ENCODE results near the gene ITGA2B. TPM values are rescaled to one million over a fixed set of nuclear protein-coding genes. Genes with fewer than 3 reads are reported as not detected.

ITGA2B gene
- total RNA-seq, 4 donors from 2014 or later, result 0.31 to 1.2 (median 0.45) TPM; not detected in 1

DNA sequence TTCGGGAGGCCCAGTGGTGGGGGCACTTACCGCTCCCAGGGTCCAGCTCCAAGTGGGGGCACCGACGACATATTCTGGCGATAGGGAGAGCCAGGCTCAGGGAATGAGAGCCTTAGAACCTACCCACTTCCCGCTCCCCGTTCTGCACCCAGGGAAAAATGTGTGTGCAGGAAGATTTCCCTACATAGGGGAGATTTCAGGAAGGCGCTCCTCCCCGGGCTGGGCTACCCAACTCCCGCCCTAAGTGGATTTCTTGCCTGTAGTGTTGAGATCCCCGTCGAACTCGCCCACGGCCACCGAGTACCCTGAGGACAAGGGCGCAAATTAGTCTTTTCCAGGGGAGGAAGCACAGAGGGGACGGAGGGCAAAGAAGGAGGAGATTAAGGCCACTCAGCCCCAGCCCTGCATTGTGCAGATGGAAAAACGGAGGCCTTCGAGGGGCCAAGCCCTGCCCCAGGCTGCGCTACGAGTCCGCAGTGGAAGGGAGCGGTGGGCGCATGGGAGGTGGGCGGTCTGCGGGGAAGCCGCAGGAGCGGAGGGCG, 5.1 kb downstream of the ITGA2B start:
- TF ChIP-seq POLR2AphosphoS5 (IDR thresholded peaks at IDR 0.05) (no peak), POLR2A (IDR thresholded peaks at IDR 0.05) (no peak), EP300 (IDR thresholded peaks at IDR 0.05) (no peak)
- TF ChIP-seq, protein P1, sequence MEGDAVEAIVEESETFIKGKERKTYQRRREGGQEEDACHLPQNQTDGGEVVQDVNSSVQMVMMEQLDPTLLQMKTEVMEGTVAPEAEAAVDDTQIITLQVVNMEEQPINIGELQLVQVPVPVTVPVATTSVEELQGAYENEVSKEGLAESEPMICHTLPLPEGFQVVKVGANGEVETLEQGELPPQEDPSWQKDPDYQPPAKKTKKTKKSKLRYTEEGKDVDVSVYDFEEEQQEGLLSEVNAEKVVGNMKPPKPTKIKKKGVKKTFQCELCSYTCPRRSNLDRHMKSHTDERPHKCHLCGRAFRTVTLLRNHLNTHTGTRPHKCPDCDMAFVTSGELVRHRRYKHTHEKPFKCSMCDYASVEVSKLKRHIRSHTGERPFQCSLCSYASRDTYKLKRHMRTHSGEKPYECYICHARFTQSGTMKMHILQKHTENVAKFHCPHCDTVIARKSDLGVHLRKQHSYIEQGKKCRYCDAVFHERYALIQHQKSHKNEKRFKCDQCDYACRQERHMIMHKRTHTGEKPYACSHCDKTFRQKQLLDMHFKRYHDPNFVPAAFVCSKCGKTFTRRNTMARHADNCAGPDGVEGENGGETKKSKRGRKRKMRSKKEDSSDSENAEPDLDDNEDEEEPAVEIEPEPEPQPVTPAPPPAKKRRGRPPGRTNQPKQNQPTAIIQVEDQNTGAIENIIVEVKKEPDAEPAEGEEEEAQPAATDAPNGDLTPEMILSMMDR (IDR thresholded peaks at IDR 0.05), result no peak
- H3K27ac ChIP-seq, result no peak overlapping the region
- no peaks in the 10 kb centered on the region for H3K9me3 ChIP-seq
- 20 to 52% methylated on average over 1 to 9 of the region's 29 CpGs for whole genome bisulfite sequencing, 2 donors (ENCODE audit: low coverage in 1 of 2)
- H3K27me3 ChIP-seq, result peaks cover 8% of the 10 kb centered on the region
- peak overlapping the region in 1 of 2 donors; percentile 59 for H3K4me3 ChIP-seq
- H3K36me3 ChIP-seq, result no peaks in the 10 kb centered on the region
- ATAC-seq, result no peak
- H3K4me1 ChIP-seq, result peaks cover 0 to 21% (median 10%) of the 10 kb centered on the region in 3 donors

DNA sequence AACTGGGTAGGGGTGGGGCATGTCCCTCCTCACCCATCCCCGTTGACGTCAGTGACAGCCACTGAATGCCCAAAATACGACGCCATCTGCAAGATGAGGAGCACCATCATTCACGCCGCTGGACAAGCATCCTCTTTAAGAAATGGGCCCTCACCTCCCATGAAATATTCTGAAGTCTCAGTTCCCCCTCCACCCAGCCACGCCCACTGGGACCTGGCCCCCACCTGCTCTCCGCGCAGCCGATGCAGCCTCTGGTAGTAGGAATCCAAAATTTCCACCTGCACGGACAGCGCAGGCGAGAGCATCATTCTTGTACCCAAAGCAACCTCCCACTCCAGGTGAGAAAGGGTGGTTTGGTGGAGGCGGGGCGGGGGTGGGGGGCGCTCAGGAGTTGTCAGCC, 5.6 kb downstream of the ITGA2B start:
- TF ChIP-seq EP300 (IDR thresholded peaks at IDR 0.05), result no peak
- TF ChIP-seq, protein P1 (IDR thresholded peaks at IDR 0.05), result no peak
- TF ChIP-seq POLR2A (IDR thresholded peaks at IDR 0.05), result no peak
- no peak for TF ChIP-seq POLR2AphosphoS5 (IDR thresholded peaks at IDR 0.05)
- 82 to 100% methylated on average over 1 to 5 of the region's 16 CpGs for WGBS, 2 donors (ENCODE audit: low coverage in 1 of 2)
- no peaks in the 10 kb centered on the region for H3K9me3 ChIP-seq

DNA sequence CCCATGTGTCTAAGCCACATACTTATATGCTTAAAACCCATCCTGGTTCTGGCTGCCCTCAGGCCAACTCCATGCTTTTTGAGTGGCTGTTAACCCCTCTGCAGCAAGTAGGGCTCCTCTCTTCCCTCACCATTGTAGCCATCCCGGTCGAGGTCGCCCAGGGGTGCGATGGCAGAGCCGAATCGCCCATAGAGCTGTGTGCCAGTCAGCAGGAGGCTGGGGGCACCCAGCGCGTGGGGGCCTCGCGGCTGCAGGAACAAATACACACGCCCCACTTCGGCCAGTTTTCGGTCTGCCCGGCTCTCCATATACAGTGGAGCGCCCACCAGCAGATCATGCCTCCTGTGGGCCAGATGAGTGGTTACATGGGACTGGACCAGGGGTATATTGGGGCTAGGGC, 6.1 kb downstream of the ITGA2B start:
- no peak for ATAC-seq
- no peaks in the 10 kb centered on the region for H3K36me3 ChIP-seq
- no peaks in the 10 kb centered on the region for H3K9me3 ChIP-seq
- H3K4me1 ChIP-seq, result peaks cover 0 to 21% (median 10%) of the 10 kb centered on the region in 3 donors
- WGBS, 2 donors (ENCODE audit: low coverage in 1 of 2), result 80 to 100% methylated on average over 1 to 4 of the region's 15 CpGs
- TF ChIP-seq POLR2A (IDR thresholded peaks at IDR 0.05) (no peak), POLR2AphosphoS5 (IDR thresholded peaks at IDR 0.05) (no peak), EP300 (IDR thresholded peaks at IDR 0.05) (no peak)
- TF ChIP-seq, protein P1 (IDR thresholded peaks at IDR 0.05), result no peak
- no peak overlapping the region for H3K27ac ChIP-seq
- no peak overlapping the region for H3K4me3 ChIP-seq
- H3K27me3 ChIP-seq, result peaks cover 8% of the 10 kb centered on the region

More for the DNA sequence above, 5.6 kb downstream of the ITGA2B start:
- Histone ChIP-seq H3K27ac (no peak overlapping the region), H3K4me3 (no peak overlapping the region), H3K4me1 (peaks cover 0 to 21% (median 10%) of the 10 kb centered on the region in 3 donors), H3K27me3 (peaks cover 8% of the 10 kb centered on the region), H3K36me3 (no peaks in the 10 kb centered on the region)
- ATAC-seq, result no peak

DNA sequence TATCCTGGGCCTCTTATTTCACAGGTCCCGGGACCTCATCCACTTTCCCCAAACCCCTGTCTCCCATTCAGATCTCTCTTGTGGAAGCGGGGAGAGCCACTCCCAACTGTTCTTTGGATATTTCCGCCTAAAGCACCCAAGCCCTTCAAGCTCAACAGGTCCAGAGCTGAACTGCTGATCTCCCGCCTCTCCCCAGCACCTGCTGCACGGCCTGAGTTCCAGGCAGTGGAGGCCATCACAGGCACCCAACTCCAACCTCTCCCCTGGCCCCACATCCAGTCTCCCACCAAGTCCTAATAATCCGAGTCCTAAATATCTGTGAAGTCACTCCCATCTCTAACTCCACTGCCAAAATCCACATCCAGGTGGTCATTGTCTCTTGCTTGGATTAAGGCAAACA, 6.5 kb downstream of the ITGA2B start:
- H3K36me3 ChIP-seq, result no peaks in the 10 kb centered on the region
- H3K9me3 ChIP-seq, result no peaks in the 10 kb centered on the region
- TF ChIP-seq, protein P1 (IDR thresholded peaks at IDR 0.05), result no peak
- no peak for TF ChIP-seq EP300 (IDR thresholded peaks at IDR 0.05)
- TF ChIP-seq POLR2AphosphoS5 (IDR thresholded peaks at IDR 0.05), result no peak
- TF ChIP-seq POLR2A (IDR thresholded peaks at IDR 0.05), result no peak
- peaks cover 8% of the 10 kb centered on the region for H3K27me3 ChIP-seq
- H3K4me1 ChIP-seq, result peaks cover 0 to 21% (median 10%) of the 10 kb centered on the region in 3 donors
- H3K4me3 ChIP-seq, result no peak overlapping the region
- WGBS, 2 donors (ENCODE audit: low coverage in 1 of 2), result 80 to 83% methylated on average over 1 to 3 of the region's 6 CpGs
- no peak overlapping the region for H3K27ac ChIP-seq
- no peak for ATAC-seq

DNA sequence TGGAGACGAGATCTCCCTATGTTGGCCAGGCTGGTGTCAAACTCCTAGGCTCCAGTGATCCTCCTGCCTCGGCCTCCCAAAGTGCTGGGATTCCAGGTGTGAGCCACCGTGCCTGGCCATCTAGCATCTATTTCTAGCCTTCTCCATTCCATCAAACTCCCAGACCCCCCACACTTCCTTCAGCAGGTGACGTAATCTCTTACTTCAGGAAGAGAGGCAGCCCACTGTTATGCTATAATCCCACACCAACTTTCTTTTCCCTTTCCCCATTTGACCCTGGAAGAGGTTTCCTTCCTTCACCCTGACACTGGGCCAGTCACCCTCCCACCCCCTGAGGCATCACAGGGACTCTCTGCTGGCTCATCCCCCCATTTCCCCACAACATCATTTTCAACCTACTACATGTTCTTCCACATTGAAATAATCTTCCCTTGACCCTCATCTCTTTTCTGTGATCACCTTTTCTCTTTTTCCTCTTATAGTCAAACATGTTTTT, 7.6 kb downstream of the ITGA2B start:
- Histone ChIP-seq H3K4me1 (peaks cover 0 to 23% (median 10%) of the 10 kb centered on the region in 3 donors), H3K4me3 (no peak overlapping the region), H3K27me3 (peaks cover 8% of the 10 kb centered on the region), H3K36me3 (no peaks in the 10 kb centered on the region), H3K27ac (no peak overlapping the region), H3K9me3 (no peaks in the 10 kb centered on the region)
- TF ChIP-seq EP300 (IDR thresholded peaks at IDR 0.05) (no peak), POLR2AphosphoS5 (IDR thresholded peaks at IDR 0.05) (no peak), POLR2A (IDR thresholded peaks at IDR 0.05) (no peak)
- TF ChIP-seq, protein P1 (IDR thresholded peaks at IDR 0.05), result no peak
- WGBS, 2 donors (ENCODE audit: low coverage in 1 of 2), result 80% methylated on average over 1 to 4 of the region's 4 CpGs
- no peak for ATAC-seq
